ENCODE results near the gene OR6K2.
"Not testable (repeated sequence)": the region's sequence is repeated elsewhere in the genome, so short reads cannot be mapped to it uniquely, and the experiment has no call there.

The OR6K2 gene

GRCh38 chr1:158700552-158700951, at the start of gene OR6K2:
Gene OR6K2 (minus strand): TSS chr1:158700652. CDS start chr1:158700652, 0 bp downstream.
- no peak for DNase-seq

GRCh38 chr1:158735848-158736247, 35.4 kb upstream of the OR6K2 start:
- no peak for DNase-seq

GRCh38 chr1:158732524-158732923, 32.1 kb upstream of the OR6K2 start:
- DNase-seq, result no peak

GRCh38 chr1:158731707-158732106, 31.3 kb upstream of the OR6K2 start:
- no peak for DNase-seq

- no peak for DNase-seq
These were observed 30.0 kb upstream of the OR6K2 start for GRCh38 chr1:158730453-158730852.

GRCh38 chr1:158728510-158729225, 28.2 kb upstream of the OR6K2 start:
- DNase-seq, result no peak

GRCh38 chr1:158724442-158724841, 24.0 kb upstream of the OR6K2 start:
- no peak for DNase-seq

GRCh38 chr1:158720620-158721019, 20.2 kb upstream of the OR6K2 start, which contains the start of gene OR6K3:
Gene OR6K3 (minus strand): TSS chr1:158720720. CDS start chr1:158718115, 2,605 bp downstream.
- DNase-seq, result no peak

GRCh38 chr1:158719664-158720063, 19.2 kb upstream of the OR6K2 start:
- DNase-seq, result no peak

GRCh38 chr1:158717344-158717743, 16.9 kb upstream of the OR6K2 start:
- no peak for DNase-seq

- no peak for DNase-seq
These were observed 15.9 kb upstream of the OR6K2 start for GRCh38 chr1:158716335-158716734.

- DNase-seq, result no peak
These were observed 14.3 kb upstream of the OR6K2 start for GRCh38 chr1:158714754-158715153.

- DNase-seq, result no peak
These were observed 10.6 kb upstream of the OR6K2 start for GRCh38 chr1:158711098-158711497.

- no peak for DNase-seq
These were observed 5.6 kb upstream of the OR6K2 start for GRCh38 chr1:158706096-158706495.

- DNase-seq, result no peak
These were observed 5.9 kb downstream of the OR6K2 start for GRCh38 chr1:158694596-158694995.

GRCh38 chr1:158692356-158692755, 8.1 kb downstream of the OR6K2 start:
- no peak for DNase-seq

GRCh38 chr1:158691907-158692306, 8.5 kb downstream of the OR6K2 start:
- DNase-seq, result no peak

- not testable (repeated sequence) for DNase-seq
These were observed 9.3 kb downstream of the OR6K2 start for GRCh38 chr1:158691149-158691548.

GRCh38 chr1:158689875-158690274, 10.6 kb downstream of the OR6K2 start:
- no peak for DNase-seq

GRCh38 chr1:158689110-158689509, 11.3 kb downstream of the OR6K2 start:
- DNase-seq, result no peak

GRCh38 chr1:158688343-158688742, 12.1 kb downstream of the OR6K2 start:
- not testable (repeated sequence) for DNase-seq

GRCh38 chr1:158687037-158687436, 13.4 kb downstream of the OR6K2 start:
- DNase-seq, result no peak

GRCh38 chr1:158686111-158687009, 14.1 kb downstream of the OR6K2 start, which contains the start of gene SPTA1:
Gene SPTA1 (minus strand): TSS chr1:158686715. CDS start chr1:158686517, 198 bp downstream.
- no peak for DNase-seq

- no peak for DNase-seq
These were observed 15.4 kb downstream of the OR6K2 start for GRCh38 chr1:158685085-158685484.
